HepG2 (cell line): ENCODE data around the gene AK4. TPM values are rescaled to one million over a fixed set of nuclear protein-coding genes. Genes with fewer than 3 reads are reported as not detected.

Source experiments
- ATAC-seq: fragments of 200-7000 bp; cut with Tn5 transposase; 3 replicates; pipeline ENCODE4 v1.9.1; 2020; ENCODE audit warnings: mild to moderate bottlenecking, moderate library complexity
- BruUV-seq: library from RNA; stranded (reverse); fragments of 400-500 nt; replicated peaks from 2 replicates; lab custom pipeline; 2021; lab: Mats Ljungman, UMichigan
- CTCF ChIA-PET: fragments of 300-600 bp; formaldehyde crosslinking; extraction: SDS; loops from one replicate; lab custom pipeline; 2021; ENCODE audit warnings: low total read pairs, inconsistent platforms, low intra/inter-chr PET ratio; lab: Yijun Ruan, JAX
- POLR2A ChIA-PET: fragments of 350-600 bp; sonication (Branson Sonifier 250); formaldehyde crosslinking; loops from one replicate; lab custom pipeline; 2020; ENCODE audit warnings: antibody characterized with exemption, inconsistent platforms; lab: Yijun Ruan, JAX
- DNase-seq: peaks from one replicate; pipeline ENCODE4 v3.0.0-alpha.2; 2015; ENCODE audit warnings: low spot score
- FAIRE-seq: peaks from 3 replicates; lab custom pipeline; 2011; peaks lifted over from hg19 to GRCh38; lab: Jason Lieb, UNC
- H2AFZ ChIP-seq: one replicate; pipeline ENCODE4 v1.6.1; 2011; ENCODE audit warnings: low read length, inconsistent platforms
- H3K27ac ChIP-seq: fragments of 300-600 bp; 3 replicates; pipeline ENCODE4 v1.8.0; 2011; ENCODE audit warnings: mixed run types, mild to moderate bottlenecking, mixed read lengths, low read length, inconsistent platforms; ENCODE audit not compliant: insufficient read depth; ENCODE audit errors: extremely low read length
- H3K27me3 ChIP-seq, 2 experiments: fragments of 200-600 bp in 1 of 2; 2 replicates in 1 of 2; 3 replicates in 1 of 2; pipeline versions ENCODE4 v1.6.0 to v1.8.0; 2011; ENCODE audit warnings: low read length in 2 of 2, mild to moderate bottlenecking in 2 of 2, moderate library complexity in 2 of 2, inconsistent platforms in 1 of 2; ENCODE audit not compliant: insufficient read depth in 2 of 2, control insufficient read depth in 1 of 2
- H3K36me3 ChIP-seq, 2 experiments: fragments of 200-600 bp in 1 of 2; replicated peaks in 1 of 2; 2 replicates in 1 of 2; 3 replicates in 1 of 2; pipeline versions ENCODE4 v1.5.1 to v1.8.0; 2011; ENCODE audit warnings: low read length in 2 of 2, inconsistent platforms in 1 of 2; ENCODE audit not compliant: insufficient read depth in 2 of 2, control insufficient read depth in 1 of 2
- H3K4me1 ChIP-seq: 2 replicates; pipeline ENCODE4 v1.5.1; 2012; ENCODE audit warnings: low read length, inconsistent platforms; ENCODE audit not compliant: insufficient read depth
- H3K4me2 ChIP-seq: 2 replicates; pipeline ENCODE4 v1.6.0; 2011; ENCODE audit warnings: low read depth, low read length, inconsistent platforms
- H3K4me3 ChIP-seq, 3 experiments: fragments of 200-600 bp in 1 of 3; sonication (generic), shearing (Covaris generic) in 1 of 3; replicated peaks in 1 of 3; 2 replicates each; pipeline ENCODE4 v1.5.1; 2011 to 2016; ENCODE audit warnings: low read length in 3 of 3, inconsistent platforms in 2 of 3, low read depth in 2 of 3, mild to moderate bottlenecking in 2 of 3, control low read depth in 1 of 3, mixed read lengths in 1 of 3; ENCODE audit not compliant: insufficient read depth in 1 of 3
- H3K79me2 ChIP-seq: one replicate; pipeline ENCODE4 v1.6.1; 2011; ENCODE audit warnings: low read length, inconsistent platforms; ENCODE audit not compliant: insufficient read depth
- H3K9ac ChIP-seq: 2 replicates; pipeline ENCODE4 v1.6.0; 2011; ENCODE audit warnings: mild to moderate bottlenecking, low read depth, low read length, inconsistent platforms; ENCODE audit not compliant: insufficient read depth
- H3K9me3 ChIP-seq: 2 replicates; pipeline ENCODE4 v1.5.1; 2012; ENCODE audit warnings: mild to moderate bottlenecking, low read length
- H4K20me1 ChIP-seq: 2 replicates; pipeline ENCODE4 v1.6.0; 2011; ENCODE audit warnings: inconsistent platforms, mild to moderate bottlenecking, low read length, moderate library complexity; ENCODE audit not compliant: insufficient read depth
- ARNTL ChIP-seq: sonication (generic); formaldehyde crosslinking; IDR thresholded peaks from 2 replicates; pipeline ENCODE4 v1.4.0; 2020; ENCODE audit warnings: mild to moderate bottlenecking, missing genetic modification reagents
- CSRNP1 ChIP-seq: sonication (generic); formaldehyde crosslinking; IDR thresholded peaks from 2 replicates; pipeline ENCODE4 v1.8.1; 2023; ENCODE audit warnings: mild to moderate bottlenecking, missing genetic modification reagents
- FOXM1 ChIP-seq: sonication (generic); formaldehyde crosslinking; IDR thresholded peaks from 2 replicates; pipeline ENCODE4 v1.5.0; 2020; ENCODE audit warnings: missing genetic modification reagents
- HBP1 ChIP-seq: IDR thresholded peaks from 2 replicates; pipeline ENCODE4 v1.6.1; 2016; ENCODE audit warnings: low read depth, control low read depth
- HNF4A ChIP-seq: sonication (generic); formaldehyde crosslinking; IDR thresholded peaks from 2 replicates; pipeline ENCODE4 v1.4.0; 2020; ENCODE audit warnings: missing genetic modification reagents
- IRX3 ChIP-seq: sonication (generic); formaldehyde crosslinking; IDR thresholded peaks from 2 replicates; pipeline ENCODE4 v1.8.1; 2023; ENCODE audit warnings: mild to moderate bottlenecking, low read depth, missing genetic modification reagents, borderline replicate concordance
- SMAD9 ChIP-seq: sonication (generic); formaldehyde crosslinking; IDR thresholded peaks from 2 replicates; pipeline ENCODE4 v1.5.1; 2020; ENCODE audit warnings: mild to moderate bottlenecking, missing genetic modification reagents
- TAF15 ChIP-seq: fragments of 200-400 bp; formaldehyde crosslinking; IDR thresholded peaks from one replicate; pipeline ENCODE4 v1.6.1; 2018; ENCODE audit warnings: mild to moderate bottlenecking, low read depth, low read length; ENCODE audit not compliant: poor library complexity, severe bottlenecking
- ZFY ChIP-seq: sonication (generic); formaldehyde crosslinking; IDR thresholded peaks from 2 replicates; pipeline ENCODE4 v1.4.0; 2020; ENCODE audit warnings: missing genetic modification reagents
- ZNF263 ChIP-seq: sonication (generic); formaldehyde crosslinking; IDR thresholded peaks from 2 replicates; pipeline ENCODE4 v1.4.0; 2020; ENCODE audit warnings: missing genetic modification reagents
- ZNF30 ChIP-seq: sonication (generic); formaldehyde crosslinking; IDR thresholded peaks from 2 replicates; pipeline ENCODE4 v1.5.0; 2020; ENCODE audit warnings: mild to moderate bottlenecking, missing genetic modification reagents
- ZNF382 ChIP-seq: sonication (generic); formaldehyde crosslinking; IDR thresholded peaks from 2 replicates; pipeline ENCODE4 v1.5.0; 2020; ENCODE audit warnings: missing genetic modification reagents, mild to moderate bottlenecking, borderline replicate concordance
- ZNF556 ChIP-seq: sonication (generic); formaldehyde crosslinking; IDR thresholded peaks from 2 replicates; pipeline ENCODE4 v1.4.0; 2020; ENCODE audit warnings: mild to moderate bottlenecking, missing genetic modification reagents, borderline replicate concordance
- ZNF709 ChIP-seq: sonication (generic); formaldehyde crosslinking; IDR thresholded peaks from 2 replicates; pipeline ENCODE4 v1.5.0; 2020; ENCODE audit warnings: mild to moderate bottlenecking, missing genetic modification reagents
- WGBS: methylation state at CpG from one replicate; pipeline ENCODE4 v1.1.6; 2017; ENCODE audit warnings: low lambda C conversion rate; 5-methylcytosine and 5-hydroxymethylcytosine counted together
- in situ Hi-C: cut with HindIII; loops from 2 replicates; pipeline ENCODE4 v1.10.0; 2017; ENCODE audit warnings: low pct_unique_long_range_greater_than_20kb; ENCODE audit not compliant: extremely low pct_ligation_motif_present
- intact Hi-C: fragments of 100-400 bp; cut with micrococcal nuclease; formaldehyde crosslinking; loops from one replicate; pipeline ENCODE4 v1.10.0; 2022; ENCODE audit not compliant: unreplicated experiment
- polyA plus RNA-seq, 8 experiments: library from polyadenylated mRNA; depleted of rRNA in 3 of 8; stranded (reverse) in 7 of 8; unstranded in 1 of 8; fragments of >200 nt; fragmentation: Illumina TruSeq in 4 of 8; extraction: Trizol in 4 of 8; gene quantifications; 2 replicates each; pipeline versions ENCODE4 v1.2.1 to v1.2.3, GENCODE V29; 2011 to 2016; ENCODE audit warnings: low read depth in 4 of 8, missing spikeins in 1 of 8, mixed read lengths in 1 of 8; ENCODE audit not compliant: insufficient read depth in 1 of 8
- total RNA-seq, 5 experiments: library from RNA; depleted of rRNA; stranded (reverse); fragments of >200 nt; fragmentation: Illumina TruSeq; extraction: Trizol; gene quantifications; 2 replicates each; pipeline ENCODE4 v1.2.3, GENCODE V29; 2016; ENCODE audit warnings: low read depth in 1 of 5
- TF ChIP-seq, protein P1 (sequence below): sonication (generic); formaldehyde crosslinking; IDR thresholded peaks from 2 replicates; pipeline ENCODE4 v1.5.0; 2020; ENCODE audit warnings: missing genetic modification reagents

The AK4 gene
- total and polyA plus RNA-seq, 2 of the 13 experiments (the other 11 are each of a cell fraction or from before 2014, with no cell fraction given) = 110 to 160 TPM

DNA sequence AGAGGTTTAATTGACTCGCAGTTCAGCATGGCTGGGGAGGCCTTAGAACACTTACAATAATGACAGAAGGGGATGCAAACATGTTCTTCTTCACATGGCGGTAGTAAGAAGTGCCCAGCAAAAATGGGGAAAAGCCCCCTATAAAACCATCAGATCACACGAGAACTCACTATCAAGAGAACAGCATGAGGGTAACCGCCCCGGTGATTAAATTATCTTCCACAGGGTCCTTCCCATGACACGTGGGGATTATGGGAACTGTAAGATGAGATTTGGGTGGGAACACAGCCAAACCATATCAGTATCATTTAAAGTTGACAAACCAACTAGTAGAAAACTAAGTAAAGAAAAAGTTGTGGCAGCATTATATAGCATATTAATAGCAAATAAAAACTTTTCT lies 90.0 kb downstream of the AK4 start (continued):
- no peak for TF ChIP-seq CSRNP1 (CRISPR knock-in tag)
- TF ChIP-seq, all 625 proteins: peak for 0

DNA sequence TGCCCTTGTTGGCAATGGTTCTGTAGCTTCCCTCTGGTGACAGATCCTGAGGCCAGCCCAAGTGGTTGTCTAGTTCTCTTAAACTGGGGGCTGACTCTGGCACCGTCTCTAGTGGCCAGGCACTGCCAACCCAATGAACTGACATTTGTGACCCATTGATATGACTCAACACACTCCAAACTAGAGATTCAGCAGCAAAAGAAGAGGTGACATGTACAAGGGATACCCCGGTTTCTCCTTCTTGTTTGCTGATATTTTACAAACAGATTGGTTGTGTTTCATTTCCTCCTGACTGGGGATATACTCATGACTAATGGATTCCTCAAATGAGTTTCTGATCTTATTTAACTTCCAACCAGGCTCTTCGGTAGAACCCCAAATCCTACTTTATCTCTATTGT lies 95.5 kb downstream of the AK4 start:
- Histone ChIP-seq H2AFZ (no peak overlapping the region), H3K27me3 (peaks cover 0 to 1% of the 10 kb centered on the region in 2 experiments; a peak in 1 of 5 replicates), H3K27ac (no peak overlapping the region), H3K4me3 (no peak overlapping the region), H4K20me1 (no peaks in the 10 kb centered on the region), H3K4me2 (no peak overlapping the region), H3K79me2 (no peaks in the 10 kb centered on the region), H3K9me3 (no peaks in the 10 kb centered on the region), H3K36me3 (no peaks in the 10 kb centered on the region), H3K4me1 (no peaks in the 10 kb centered on the region), H3K9ac (no peak overlapping the region)
- CTCF ChIA-PET = no interaction called here
- no peak for DNase-seq
- FAIRE-seq = no peak
- no peak for ATAC-seq
- in situ Hi-C loops = no loop called here
- TF ChIP-seq ARNTL (CRISPR knock-in tag) = no peak
- no TSS peak for BruUV-seq
- 37% methylated on average over 3 of the region's 3 CpGs for WGBS
- intact Hi-C loops = no loop called here
- POLR2A ChIA-PET = no interaction called here

GRCh38 chr1:65245295-65245694 lies 97.3 kb downstream of the AK4 start:
- ATAC-seq = no peak
- Histone ChIP-seq H4K20me1 (no peaks in the 10 kb centered on the region), H3K27me3 (peaks cover 0 to 1% of the 10 kb centered on the region in 2 experiments; a peak in 1 of 5 replicates), H3K36me3 (no peaks in the 10 kb centered on the region), H3K79me2 (no peaks in the 10 kb centered on the region), H3K9ac (no peak overlapping the region), H3K4me1 (no peaks in the 10 kb centered on the region), H2AFZ (no peak overlapping the region), H3K9me3 (no peaks in the 10 kb centered on the region), H3K4me2 (no peak overlapping the region), H3K27ac (no peak overlapping the region), H3K4me3 (no peak overlapping the region)
- TF ChIP-seq ZFY (CRISPR knock-in tag) (no peak), ZNF263 (no peak), ZNF382 (CRISPR knock-in tag) (no peak), HNF4A (CRISPR knock-in tag) (no peak), ZNF30 (CRISPR knock-in tag) (no peak), ZNF709 (CRISPR knock-in tag) (no peak), SMAD9 (CRISPR knock-in tag) (no peak), FOXM1 (CRISPR knock-in tag) (no peak), IRX3 (CRISPR knock-in tag) (no peak), ZNF556 (CRISPR knock-in tag) (no peak), HBP1 (CRISPR knock-in tag) (no peak), TAF15 (no peak)
- TF ChIP-seq, protein P1, sequence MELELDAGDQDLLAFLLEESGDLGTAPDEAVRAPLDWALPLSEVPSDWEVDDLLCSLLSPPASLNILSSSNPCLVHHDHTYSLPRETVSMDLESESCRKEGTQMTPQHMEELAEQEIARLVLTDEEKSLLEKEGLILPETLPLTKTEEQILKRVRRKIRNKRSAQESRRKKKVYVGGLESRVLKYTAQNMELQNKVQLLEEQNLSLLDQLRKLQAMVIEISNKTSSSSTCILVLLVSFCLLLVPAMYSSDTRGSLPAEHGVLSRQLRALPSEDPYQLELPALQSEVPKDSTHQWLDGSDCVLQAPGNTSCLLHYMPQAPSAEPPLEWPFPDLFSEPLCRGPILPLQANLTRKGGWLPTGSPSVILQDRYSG (CRISPR knock-in tag) = no peak
- CTCF ChIA-PET = no interaction called here
- no peak for FAIRE-seq
- no peak for DNase-seq
- intact Hi-C loops (no loop called here), in situ Hi-C loops (no loop called here)
- POLR2A ChIA-PET = no interaction called here
- BruUV-seq = no TSS peak
